HepG2 (cell line): ENCODE data around the gene FURIN. TPM values are rescaled to one million over a fixed set of nuclear protein-coding genes. Genes with fewer than 3 reads are reported as not detected.

ENCODE experiments used
- ATAC-seq: fragments of 200-7000 bp; cut with Tn5 transposase; 3 replicates; pipeline ENCODE4 v1.9.1; 2020; ENCODE audit warnings: mild to moderate bottlenecking, moderate library complexity
- BruUV-seq: library from RNA; stranded (reverse); fragments of 400-500 nt; replicated peaks from 2 replicates; lab custom pipeline; 2021; lab: Mats Ljungman, UMichigan
- CTCF ChIA-PET: fragments of 300-600 bp; formaldehyde crosslinking; extraction: SDS; loops from one replicate; lab custom pipeline; 2021; ENCODE audit warnings: low total read pairs, inconsistent platforms, low intra/inter-chr PET ratio; lab: Yijun Ruan, JAX
- POLR2A ChIA-PET: fragments of 350-600 bp; sonication (Branson Sonifier 250); formaldehyde crosslinking; loops from one replicate; lab custom pipeline; 2020; ENCODE audit warnings: antibody characterized with exemption, inconsistent platforms; lab: Yijun Ruan, JAX
- DNase-seq: peaks from one replicate; pipeline ENCODE4 v3.0.0-alpha.2; 2015; ENCODE audit warnings: low spot score
- FAIRE-seq: peaks from 3 replicates; lab custom pipeline; 2011; peaks lifted over from hg19 to GRCh38; lab: Jason Lieb, UNC
- H2AFZ ChIP-seq: one replicate; pipeline ENCODE4 v1.6.1; 2011; ENCODE audit warnings: low read length, inconsistent platforms
- H3K27ac ChIP-seq: fragments of 300-600 bp; 3 replicates; pipeline ENCODE4 v1.8.0; 2011; ENCODE audit warnings: mixed run types, mild to moderate bottlenecking, mixed read lengths, low read length, inconsistent platforms; ENCODE audit not compliant: insufficient read depth; ENCODE audit errors: extremely low read length
- H3K27me3 ChIP-seq, 2 experiments: fragments of 200-600 bp in 1 of 2; 2 replicates in 1 of 2; 3 replicates in 1 of 2; pipeline versions ENCODE4 v1.6.0 to v1.8.0; 2011; ENCODE audit warnings: low read length in 2 of 2, mild to moderate bottlenecking in 2 of 2, moderate library complexity in 2 of 2, inconsistent platforms in 1 of 2; ENCODE audit not compliant: insufficient read depth in 2 of 2, control insufficient read depth in 1 of 2
- H3K36me3 ChIP-seq, 2 experiments: fragments of 200-600 bp in 1 of 2; replicated peaks in 1 of 2; 2 replicates in 1 of 2; 3 replicates in 1 of 2; pipeline versions ENCODE4 v1.5.1 to v1.8.0; 2011; ENCODE audit warnings: low read length in 2 of 2, inconsistent platforms in 1 of 2; ENCODE audit not compliant: insufficient read depth in 2 of 2, control insufficient read depth in 1 of 2
- H3K4me1 ChIP-seq: 2 replicates; pipeline ENCODE4 v1.5.1; 2012; ENCODE audit warnings: low read length, inconsistent platforms; ENCODE audit not compliant: insufficient read depth
- H3K4me2 ChIP-seq: 2 replicates; pipeline ENCODE4 v1.6.0; 2011; ENCODE audit warnings: low read depth, low read length, inconsistent platforms
- H3K4me3 ChIP-seq, 3 experiments: fragments of 200-600 bp in 1 of 3; sonication (generic), shearing (Covaris generic) in 1 of 3; replicated peaks in 1 of 3; 2 replicates each; pipeline ENCODE4 v1.5.1; 2011 to 2016; ENCODE audit warnings: low read length in 3 of 3, inconsistent platforms in 2 of 3, low read depth in 2 of 3, mild to moderate bottlenecking in 2 of 3, control low read depth in 1 of 3, mixed read lengths in 1 of 3; ENCODE audit not compliant: insufficient read depth in 1 of 3
- H3K79me2 ChIP-seq: one replicate; pipeline ENCODE4 v1.6.1; 2011; ENCODE audit warnings: low read length, inconsistent platforms; ENCODE audit not compliant: insufficient read depth
- H3K9ac ChIP-seq: 2 replicates; pipeline ENCODE4 v1.6.0; 2011; ENCODE audit warnings: mild to moderate bottlenecking, low read depth, low read length, inconsistent platforms; ENCODE audit not compliant: insufficient read depth
- H3K9me3 ChIP-seq: 2 replicates; pipeline ENCODE4 v1.5.1; 2012; ENCODE audit warnings: mild to moderate bottlenecking, low read length
- H4K20me1 ChIP-seq: 2 replicates; pipeline ENCODE4 v1.6.0; 2011; ENCODE audit warnings: inconsistent platforms, mild to moderate bottlenecking, low read length, moderate library complexity; ENCODE audit not compliant: insufficient read depth
- JUNB ChIP-seq: sonication (generic); formaldehyde crosslinking; IDR thresholded peaks from 2 replicates; pipeline ENCODE4 v1.8.0; 2022; ENCODE audit warnings: missing genetic modification reagents, mild to moderate bottlenecking, borderline replicate concordance
- MBNL3 ChIP-seq: fragments of 250-450 bp; sonication (Bioruptor Pico); conservative IDR thresholded peaks from 2 replicates; pipeline ENCODE4 v1.8.0; 2022; ENCODE audit warnings: mild to moderate bottlenecking, inconsistent platforms
- ZHX2 ChIP-seq, 2 experiments: sonication (generic) in 1 of 2; formaldehyde crosslinking in 1 of 2; IDR thresholded peaks; 2 replicates each; pipeline versions ENCODE4 v1.6.1 to v1.9.0; 2014 to 2022; ENCODE audit warnings: antibody characterized with exemption in 1 of 2, borderline replicate concordance in 1 of 2, inconsistent platforms in 1 of 2, low read depth in 1 of 2, missing genetic modification reagents in 1 of 2
- ZMYM2 ChIP-seq: sonication (generic); formaldehyde crosslinking; IDR thresholded peaks from 2 replicates; pipeline ENCODE4 v1.8.0; 2022; ENCODE audit warnings: mild to moderate bottlenecking, missing genetic modification reagents
- ZNF3 ChIP-seq: IDR thresholded peaks from 2 replicates; pipeline ENCODE4 v1.7.0; 2017; ENCODE audit warnings: inconsistent platforms
- ZNF674 ChIP-seq: sonication (generic); formaldehyde crosslinking; IDR thresholded peaks from 2 replicates; pipeline ENCODE4 v1.5.0; 2020; ENCODE audit warnings: low read depth, mild to moderate bottlenecking, missing genetic modification reagents
- ZNF766 ChIP-seq: sonication (generic); formaldehyde crosslinking; IDR thresholded peaks from 2 replicates; pipeline ENCODE4 v1.5.0; 2020; ENCODE audit warnings: missing genetic modification reagents, borderline replicate concordance
- ZNF841 ChIP-seq: sonication (generic); formaldehyde crosslinking; IDR thresholded peaks from 2 replicates; pipeline ENCODE4 v1.8.1; 2023; ENCODE audit warnings: missing genetic modification reagents, borderline replicate concordance
- WGBS: methylation state at CpG from one replicate; pipeline ENCODE4 v1.1.6; 2017; ENCODE audit warnings: low lambda C conversion rate; 5-methylcytosine and 5-hydroxymethylcytosine counted together
- in situ Hi-C: cut with HindIII; loops from 2 replicates; pipeline ENCODE4 v1.10.0; 2017; ENCODE audit warnings: low pct_unique_long_range_greater_than_20kb; ENCODE audit not compliant: extremely low pct_ligation_motif_present
- intact Hi-C: fragments of 100-400 bp; cut with micrococcal nuclease; formaldehyde crosslinking; loops from one replicate; pipeline ENCODE4 v1.10.0; 2022; ENCODE audit not compliant: unreplicated experiment
- polyA plus RNA-seq, 8 experiments: library from polyadenylated mRNA; depleted of rRNA in 3 of 8; stranded (reverse) in 7 of 8; unstranded in 1 of 8; fragments of >200 nt; fragmentation: Illumina TruSeq in 4 of 8; extraction: Trizol in 4 of 8; gene quantifications; 2 replicates each; pipeline versions ENCODE4 v1.2.1 to v1.2.3, GENCODE V29; 2011 to 2016; ENCODE audit warnings: low read depth in 4 of 8, missing spikeins in 1 of 8, mixed read lengths in 1 of 8; ENCODE audit not compliant: insufficient read depth in 1 of 8
- total RNA-seq, 5 experiments: library from RNA; depleted of rRNA; stranded (reverse); fragments of >200 nt; fragmentation: Illumina TruSeq; extraction: Trizol; gene quantifications; 2 replicates each; pipeline ENCODE4 v1.2.3, GENCODE V29; 2016; ENCODE audit warnings: low read depth in 1 of 5
- TF ChIP-seq, protein P1 (sequence below): IDR thresholded peaks from 2 replicates; pipeline ENCODE4 v1.6.1; 2018; ENCODE audit warnings: missing genetic modification reagents, mild to moderate bottlenecking, missing compliant biosample characterization
- TF ChIP-seq, protein P2 (sequence below): sonication (generic); formaldehyde crosslinking; IDR thresholded peaks from 2 replicates; pipeline ENCODE4 v1.5.0; 2020; ENCODE audit warnings: mild to moderate bottlenecking, missing genetic modification reagents
- TF ChIP-seq, protein P3 (sequence below): sonication (generic); formaldehyde crosslinking; IDR thresholded peaks from 2 replicates; pipeline ENCODE4 v1.4.0; 2020; ENCODE audit warnings: mild to moderate bottlenecking, missing genetic modification reagents, borderline replicate concordance

Gene FURIN
- total and polyA plus RNA-seq, 2 of the 13 experiments (the other 11 are each of a cell fraction or from before 2014, with no cell fraction given), result 15.2 to 17.4 TPM

DNA sequence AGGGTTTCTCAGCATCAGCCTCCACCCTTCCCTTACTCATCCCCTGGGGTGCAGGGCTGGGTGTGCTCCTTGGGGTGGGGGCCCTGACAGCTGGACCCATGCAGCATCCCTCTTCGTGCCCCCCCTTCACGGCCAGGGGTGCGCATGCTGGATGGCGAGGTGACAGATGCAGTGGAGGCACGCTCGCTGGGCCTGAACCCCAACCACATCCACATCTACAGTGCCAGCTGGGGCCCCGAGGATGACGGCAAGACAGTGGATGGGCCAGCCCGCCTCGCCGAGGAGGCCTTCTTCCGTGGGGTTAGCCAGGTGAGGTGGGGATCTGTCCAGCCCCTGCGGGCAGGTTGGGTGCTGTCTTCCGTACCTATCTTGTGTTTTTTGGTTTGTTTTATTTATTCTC lies 9.6 kb downstream of the FURIN start (continued):
- TF ChIP-seq ZHX2 (IDR thresholded peaks at IDR 0.05; ENCODE audit: low read depth) (no peak), ZHX2 (CRISPR knock-in tag; IDR thresholded peaks at IDR 0.05; ENCODE audit: borderline replicate concordance) (no peak), ZMYM2 (CRISPR knock-in tag) (no peak), JUNB (no peak)

DNA sequence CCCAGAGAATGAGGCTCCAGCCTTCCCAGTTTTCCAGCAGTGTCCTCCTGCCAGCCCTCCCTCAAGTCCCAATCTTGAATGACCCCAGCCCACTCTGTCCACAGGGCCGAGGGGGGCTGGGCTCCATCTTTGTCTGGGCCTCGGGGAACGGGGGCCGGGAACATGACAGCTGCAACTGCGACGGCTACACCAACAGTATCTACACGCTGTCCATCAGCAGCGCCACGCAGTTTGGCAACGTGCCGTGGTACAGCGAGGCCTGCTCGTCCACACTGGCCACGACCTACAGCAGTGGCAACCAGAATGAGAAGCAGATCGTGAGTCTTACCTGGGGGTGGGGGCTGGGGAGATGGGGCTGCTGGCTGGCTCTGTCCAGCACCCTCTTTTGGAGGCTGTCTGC lies 10.3 kb downstream of the FURIN start:
- H3K4me2 ChIP-seq, result no peak overlapping the region
- H3K36me3 ChIP-seq, result peaks cover 7 to 43% of the 10 kb centered on the region in 2 experiments; a peak in 4 of 5 replicates
- CTCF ChIA-PET, result no interaction called here
- H3K27ac ChIP-seq, result no peak overlapping the region
- FAIRE-seq (no peak), ATAC-seq (no peak), DNase-seq (no peak)
- peaks cover 28% of the 10 kb centered on the region for H3K4me1 ChIP-seq
- 98% methylated on average over 8 of the region's 15 CpGs for WGBS
- no peaks in the 10 kb centered on the region for H3K27me3 ChIP-seq
- POLR2A ChIA-PET, result no interaction called here
- in situ Hi-C loops (no loop called here), intact Hi-C loops (no loop called here)
- peaks cover 2% of the 10 kb centered on the region for H3K79me2 ChIP-seq
- H3K4me3 ChIP-seq, result no peak overlapping the region
- no peak overlapping the region for H3K9ac ChIP-seq
- no peaks in the 10 kb centered on the region for H3K9me3 ChIP-seq
- peaks cover 18% of the 10 kb centered on the region; the same call in 1 of the 2 replicates for H4K20me1 ChIP-seq
- no TSS peak for BruUV-seq
- H2AFZ ChIP-seq, result no peak overlapping the region
- TF ChIP-seq, protein P1, sequence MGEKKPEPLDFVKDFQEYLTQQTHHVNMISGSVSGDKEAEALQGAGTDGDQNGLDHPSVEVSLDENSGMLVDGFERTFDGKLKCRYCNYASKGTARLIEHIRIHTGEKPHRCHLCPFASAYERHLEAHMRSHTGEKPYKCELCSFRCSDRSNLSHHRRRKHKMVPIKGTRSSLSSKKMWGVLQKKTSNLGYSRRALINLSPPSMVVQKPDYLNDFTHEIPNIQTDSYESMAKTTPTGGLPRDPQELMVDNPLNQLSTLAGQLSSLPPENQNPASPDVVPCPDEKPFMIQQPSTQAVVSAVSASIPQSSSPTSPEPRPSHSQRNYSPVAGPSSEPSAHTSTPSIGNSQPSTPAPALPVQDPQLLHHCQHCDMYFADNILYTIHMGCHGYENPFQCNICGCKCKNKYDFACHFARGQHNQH (CRISPR knock-in tag), result no peak
- TF ChIP-seq ZNF841 (CRISPR knock-in tag) (no peak), ZNF674 (CRISPR knock-in tag) (no peak), MBNL3 (no peak), ZNF3 (CRISPR knock-in tag) (no peak), ZNF766 (CRISPR knock-in tag) (no peak)
- TF ChIP-seq, protein P2, sequence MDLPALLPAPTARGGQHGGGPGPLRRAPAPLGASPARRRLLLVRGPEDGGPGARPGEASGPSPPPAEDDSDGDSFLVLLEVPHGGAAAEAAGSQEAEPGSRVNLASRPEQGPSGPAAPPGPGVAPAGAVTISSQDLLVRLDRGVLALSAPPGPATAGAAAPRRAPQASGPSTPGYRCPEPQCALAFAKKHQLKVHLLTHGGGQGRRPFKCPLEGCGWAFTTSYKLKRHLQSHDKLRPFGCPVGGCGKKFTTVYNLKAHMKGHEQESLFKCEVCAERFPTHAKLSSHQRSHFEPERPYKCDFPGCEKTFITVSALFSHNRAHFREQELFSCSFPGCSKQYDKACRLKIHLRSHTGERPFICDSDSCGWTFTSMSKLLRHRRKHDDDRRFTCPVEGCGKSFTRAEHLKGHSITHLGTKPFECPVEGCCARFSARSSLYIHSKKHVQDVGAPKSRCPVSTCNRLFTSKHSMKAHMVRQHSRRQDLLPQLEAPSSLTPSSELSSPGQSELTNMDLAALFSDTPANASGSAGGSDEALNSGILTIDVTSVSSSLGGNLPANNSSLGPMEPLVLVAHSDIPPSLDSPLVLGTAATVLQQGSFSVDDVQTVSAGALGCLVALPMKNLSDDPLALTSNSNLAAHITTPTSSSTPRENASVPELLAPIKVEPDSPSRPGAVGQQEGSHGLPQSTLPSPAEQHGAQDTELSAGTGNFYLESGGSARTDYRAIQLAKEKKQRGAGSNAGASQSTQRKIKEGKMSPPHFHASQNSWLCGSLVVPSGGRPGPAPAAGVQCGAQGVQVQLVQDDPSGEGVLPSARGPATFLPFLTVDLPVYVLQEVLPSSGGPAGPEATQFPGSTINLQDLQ (CRISPR knock-in tag), result no peak
- TF ChIP-seq, protein P3, sequence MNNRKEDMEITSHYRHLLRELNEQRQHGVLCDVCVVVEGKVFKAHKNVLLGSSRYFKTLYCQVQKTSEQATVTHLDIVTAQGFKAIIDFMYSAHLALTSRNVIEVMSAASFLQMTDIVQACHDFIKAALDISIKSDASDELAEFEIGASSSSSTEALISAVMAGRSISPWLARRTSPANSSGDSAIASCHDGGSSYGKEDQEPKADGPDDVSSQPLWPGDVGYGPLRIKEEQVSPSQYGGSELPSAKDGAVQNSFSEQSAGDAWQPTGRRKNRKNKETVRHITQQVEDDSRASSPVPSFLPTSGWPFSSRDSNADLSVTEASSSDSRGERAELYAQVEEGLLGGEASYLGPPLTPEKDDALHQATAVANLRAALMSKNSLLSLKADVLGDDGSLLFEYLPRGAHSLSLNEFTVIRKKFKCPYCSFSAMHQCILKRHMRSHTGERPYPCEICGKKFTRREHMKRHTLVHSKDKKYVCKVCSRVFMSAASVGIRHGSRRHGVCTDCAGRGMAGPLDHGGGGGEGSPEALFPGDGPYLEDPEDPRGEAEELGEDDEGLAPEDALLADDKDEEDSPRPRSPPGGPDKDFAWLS (CRISPR knock-in tag), result no peak
